GM08714 (cell line): ENCODE measurements around the gene CAPS2.

ENCODE experiments used
- H3K4me3 ChIP-seq: fragments of 200-500 bp; sonication (Bioruptor generic); 2 replicates; pipeline ENCODE4 v1.5.1; 2014; ENCODE audit warnings: mild to moderate bottlenecking, low read length, inconsistent platforms
- ZNF274 ChIP-seq: IDR thresholded peaks from 2 replicates; pipeline ENCODE4 v1.6.1; 2012; ENCODE audit warnings: mild to moderate bottlenecking, low read depth, low read length

The CAPS2 gene

DNA sequence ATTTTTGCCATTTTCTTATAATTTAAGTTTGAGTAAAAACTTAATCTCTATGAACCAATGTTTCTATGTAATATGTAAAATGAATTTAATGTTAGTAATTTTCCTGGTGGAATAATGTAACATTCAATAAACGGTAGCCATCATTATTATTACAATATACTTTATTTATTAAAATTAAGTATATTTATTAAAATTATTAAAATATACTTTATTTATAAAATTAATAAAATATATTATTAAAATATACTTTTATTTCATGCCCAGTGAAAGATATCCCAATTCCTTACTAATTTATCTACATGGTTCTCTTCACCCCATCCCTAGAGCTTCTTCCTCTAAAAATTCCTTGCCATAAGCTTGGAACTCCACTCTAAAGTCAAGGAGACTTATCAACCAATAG is 2.5 kb downstream of the CAPS2 start:
- no peak overlapping the region for H3K4me3 ChIP-seq
- TF ChIP-seq ZNF274, result no peak

DNA sequence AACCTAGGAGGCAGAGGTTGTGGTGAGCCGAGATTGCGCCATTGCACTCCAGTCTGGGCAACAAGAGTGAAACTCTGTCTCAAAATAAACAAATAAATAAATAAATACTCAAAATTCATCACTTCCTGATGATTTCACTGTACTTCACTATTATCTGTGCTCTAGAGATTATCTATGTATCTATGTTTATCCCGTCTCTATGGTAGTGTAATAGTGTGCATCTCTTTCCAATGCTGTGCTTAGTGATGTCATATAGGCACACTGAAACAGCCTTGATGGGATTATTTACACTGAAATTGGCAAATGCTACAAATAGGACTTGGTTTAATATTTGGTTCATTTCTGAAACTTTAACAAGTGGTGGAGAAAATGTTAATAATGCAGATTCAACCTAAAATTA is 6.5 kb downstream of the CAPS2 start:
- no peak for TF ChIP-seq ZNF274
- no peak overlapping the region for H3K4me3 ChIP-seq

- H3K4me3 ChIP-seq, result no peak overlapping the region
- TF ChIP-seq ZNF274, result no peak
Measured at GRCh38 chr12:75322464-75322863, 7.7 kb downstream of the CAPS2 start.

- no peak for TF ChIP-seq ZNF274
- no peak overlapping the region for H3K4me3 ChIP-seq
Measured at GRCh38 chr12:75317784-75318183, 12.3 kb downstream of the CAPS2 start.

DNA sequence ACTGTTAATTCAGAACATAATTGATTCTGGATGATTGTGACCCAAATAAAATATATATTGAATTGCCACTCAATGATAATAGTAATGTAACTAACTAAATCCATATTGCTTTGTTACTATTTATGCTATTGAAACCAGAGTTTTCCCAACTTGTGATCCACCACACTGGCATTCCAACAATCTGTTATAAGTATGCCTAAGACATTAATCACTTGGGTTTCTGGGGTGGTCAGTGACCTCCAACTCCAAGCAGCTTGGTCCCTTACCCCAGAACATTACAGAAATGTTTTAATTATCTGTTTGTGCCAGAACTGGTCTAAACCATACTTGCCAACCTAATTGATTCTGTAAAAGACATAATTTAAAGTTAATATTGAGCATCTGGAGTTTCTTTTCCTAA is 14.6 kb downstream of the CAPS2 start:
- no peak overlapping the region for H3K4me3 ChIP-seq
- no peak for TF ChIP-seq ZNF274

DNA sequence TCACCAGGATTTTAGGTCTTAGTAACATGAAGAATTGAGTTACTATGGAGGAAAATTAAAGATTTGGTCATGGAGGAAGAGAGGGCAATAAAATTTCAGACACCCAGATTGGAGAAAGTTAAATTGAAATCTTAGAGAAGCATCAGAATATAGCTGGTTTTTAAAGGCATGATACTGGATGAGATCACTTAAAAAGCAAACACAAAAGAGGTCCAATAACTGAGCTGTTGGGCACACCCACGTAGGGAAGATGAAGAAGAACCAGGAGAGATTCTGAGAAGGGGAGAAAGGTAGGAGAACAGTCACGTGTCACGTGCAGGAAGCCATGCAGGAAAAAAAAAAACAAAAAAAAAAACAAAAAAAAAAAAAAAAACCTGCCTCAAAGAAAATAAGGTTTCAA is 18.8 kb downstream of the CAPS2 start:
- no peak overlapping the region for H3K4me3 ChIP-seq
- no peak for TF ChIP-seq ZNF274

DNA sequence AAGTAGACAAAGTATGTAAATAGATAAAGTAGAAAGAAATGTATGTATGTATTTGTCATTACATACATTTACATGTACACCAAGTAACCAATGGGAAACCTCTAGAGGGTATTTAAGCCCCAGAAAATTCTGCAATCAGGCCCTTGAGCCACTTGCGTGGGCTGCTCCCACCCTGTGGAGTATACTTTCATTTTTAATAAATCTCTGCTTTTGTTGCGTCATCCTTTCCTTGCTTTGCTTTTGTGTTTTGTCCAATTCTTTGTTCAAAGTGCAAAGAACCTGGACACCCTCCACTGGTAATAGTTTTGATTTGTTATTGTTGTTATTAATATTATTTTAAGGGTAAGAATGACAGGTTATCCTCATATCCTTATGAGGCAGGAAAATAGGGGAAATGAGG is 21.8 kb downstream of the CAPS2 start:
- H3K4me3 ChIP-seq, result no peak overlapping the region
- TF ChIP-seq ZNF274, result no peak

GRCh38 chr12:75305412-75306332 is 24.5 kb downstream of the CAPS2 start:
- TF ChIP-seq ZNF274, result no peak
- no peak overlapping the region for H3K4me3 ChIP-seq

GRCh38 chr12:75302781-75303180 is 27.3 kb downstream of the CAPS2 start:
- no peak for TF ChIP-seq ZNF274
- no peak overlapping the region for H3K4me3 ChIP-seq

- TF ChIP-seq ZNF274, result no peak
Measured at GRCh38 chr12:75302225-75302624, 27.9 kb downstream of the CAPS2 start.

DNA sequence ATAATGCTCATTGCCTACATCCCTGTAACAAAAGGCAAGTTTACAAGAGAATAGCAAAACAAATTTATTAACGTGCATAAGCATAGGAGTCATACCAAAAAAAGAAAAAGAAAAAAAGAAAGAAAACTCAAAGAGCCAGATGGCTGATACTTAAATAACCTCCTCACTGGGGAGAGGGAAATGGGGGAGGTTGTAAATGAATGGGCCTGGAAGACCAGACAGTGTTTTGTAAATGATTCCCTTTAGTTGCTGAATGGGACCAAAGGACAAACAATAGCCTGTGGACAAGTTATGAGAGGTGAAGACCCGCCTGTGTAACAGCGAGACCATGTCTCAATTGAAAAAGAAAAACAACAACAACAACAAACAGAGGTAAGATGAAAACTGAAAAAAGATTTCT is 35.3 kb downstream of the CAPS2 start:
- H3K4me3 ChIP-seq, result no peak overlapping the region
- TF ChIP-seq ZNF274, result no peak

More at GRCh38 chr12:75302225-75302624, 27.9 kb downstream of the CAPS2 start:
- H3K4me3 ChIP-seq, result no peak overlapping the region

DNA sequence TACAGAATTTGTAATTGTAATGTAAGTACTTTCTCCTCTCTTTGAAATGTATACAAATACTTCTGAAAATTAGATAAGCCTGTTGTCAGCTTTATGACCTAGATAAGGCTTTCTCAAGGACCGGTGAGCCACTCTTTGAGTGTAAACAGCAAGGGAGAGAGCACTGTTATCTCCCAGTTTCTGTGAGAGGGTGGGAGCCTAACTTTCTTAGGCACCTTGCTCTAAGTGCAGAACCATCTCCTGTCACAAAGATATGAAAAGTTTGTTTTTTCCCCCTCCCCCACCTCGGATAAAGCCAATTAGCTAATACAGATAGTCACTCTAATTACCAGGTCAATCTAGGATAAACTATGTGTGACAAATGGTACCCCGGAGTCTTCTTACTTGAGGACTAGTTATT is 35.8 kb downstream of the CAPS2 start:
- TF ChIP-seq ZNF274, result no peak
- H3K4me3 ChIP-seq, result no peak overlapping the region

- no peak for TF ChIP-seq ZNF274
- H3K4me3 ChIP-seq, result no peak overlapping the region
Measured at GRCh38 chr12:75291014-75291413, 39.1 kb downstream of the CAPS2 start.

- H3K4me3 ChIP-seq, result no peak overlapping the region
- no peak for TF ChIP-seq ZNF274
Measured at GRCh38 chr12:75289753-75290152, 40.4 kb downstream of the CAPS2 start.

GRCh38 chr12:75288860-75289259 is 41.3 kb downstream of the CAPS2 start:
- H3K4me3 ChIP-seq, result no peak overlapping the region
- TF ChIP-seq ZNF274, result no peak

DNA sequence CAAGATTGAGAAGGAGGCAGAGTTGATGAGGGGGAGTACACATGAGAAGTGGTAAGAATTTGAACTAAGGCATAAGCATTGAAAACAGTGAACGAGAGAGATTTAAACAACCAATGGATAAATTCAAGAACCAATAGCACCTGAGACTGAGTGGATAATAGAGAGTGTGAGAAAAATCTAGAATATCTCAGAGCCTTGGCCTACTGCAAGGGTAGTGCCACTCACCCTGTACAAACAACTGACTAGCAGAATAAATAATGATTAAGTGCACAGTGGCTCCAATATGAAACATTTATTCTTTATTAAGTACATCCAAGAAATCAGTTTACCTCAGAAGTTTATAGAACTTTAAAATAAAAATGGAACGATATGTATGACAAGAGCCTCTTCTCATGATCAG is 54.4 kb downstream of the CAPS2 start:
- no peak overlapping the region for H3K4me3 ChIP-seq
- TF ChIP-seq ZNF274, result no peak
